Cardiac septum (tissue), 1 donor: Measurements from ENCODE around the gene KRTAP5-2. TPM values are rescaled to one million over a fixed set of nuclear protein-coding genes. Genes with fewer than 3 reads are reported as not detected.

Experiments
- total RNA-seq: library from RNA; stranded (reverse); fragmentation: NEBNext Ultra II Directional; extraction: Animal tissue kit (Norgen Biotek cat#: 25700); gene quantifications from one replicate; pipeline ENCODE4 v1.2.1, GENCODE V29; 2021
- donor health status: DM: no; HTN: no; CAD: no.

KRTAP5-2 gene
- total RNA-seq, 1 donor from 2014 or later: not detected

Other genes starting within 250 kb of the KRTAP5-2 start
- 0.16 TPM for gene BRSK2, start 208.4 kb downstream of the KRTAP5-2 start, total RNA-seq
- gene MOB2, start 111.5 kb downstream of the KRTAP5-2 start, total RNA-seq: 48.5 TPM
- 36.9 TPM for gene DUSP8, start 26.0 kb downstream of the KRTAP5-2 start, total RNA-seq
- gene KRTAP5-1, start 13.0 kb downstream of the KRTAP5-2 start, total RNA-seq: not detected
- not detected for gene KRTAP5-3, start 10.2 kb upstream of the KRTAP5-2 start, total RNA-seq
- gene KRTAP5-4, start 23.8 kb upstream of the KRTAP5-2 start, total RNA-seq: not detected
- not detected for gene KRTAP5-5, start 31.5 kb upstream of the KRTAP5-2 start, total RNA-seq
- gene KRTAP5-6, start 98.9 kb upstream of the KRTAP5-2 start, total RNA-seq: not detected
- gene IFITM10, start 152.3 kb upstream of the KRTAP5-2 start, total RNA-seq: 2.0 TPM
- gene CTSD, start 165.6 kb upstream of the KRTAP5-2 start, total RNA-seq: 521 TPM
- not detected for gene SYT8, start 236.7 kb upstream of the KRTAP5-2 start, total RNA-seq
- 0.78 TPM for gene TNNI2, start 240.7 kb upstream of the KRTAP5-2 start, total RNA-seq